Measurements from ENCODE around the gene ELAC1.
"Not testable (repeated sequence)": the region's sequence is repeated elsewhere in the genome, so short reads cannot be mapped to it uniquely, and the experiment has no call there.

The ELAC1 gene

GRCh38 chr18:50972404-50972803 lies 4.6 kb downstream of the ELAC1 start:
- not testable (repeated sequence) for DNase-seq (ENCODE audit: low read depth)

- no peak for DNase-seq (ENCODE audit: low read depth)
Measured at GRCh38 chr18:50973367-50974126, 5.7 kb downstream of the ELAC1 start.

GRCh38 chr18:50977037-50977760 lies 9.4 kb downstream of the ELAC1 start:
- DNase-seq (ENCODE audit: low read depth) = no peak

GRCh38 chr18:50981381-50981780 lies 13.5 kb downstream of the ELAC1 start:
- no peak for DNase-seq (ENCODE audit: low read depth)

GRCh38 chr18:50982086-50982801 lies 14.4 kb downstream of the ELAC1 start:
- DNase-seq (ENCODE audit: low read depth) = no peak

- no peak for DNase-seq (ENCODE audit: low read depth)
Measured at GRCh38 chr18:50982802-50983179, 15.0 kb downstream of the ELAC1 start.

- peak; percentile 26 for DNase-seq (ENCODE audit: low read depth)
Measured at GRCh38 chr18:50986360-50987087, 18.7 kb downstream of the ELAC1 start.

GRCh38 chr18:50987261-50987660 lies 19.4 kb downstream of the ELAC1 start:
- no peak for DNase-seq (ENCODE audit: low read depth)

- no peak for DNase-seq (ENCODE audit: low read depth)
Measured at GRCh38 chr18:50989711-50990110, 21.9 kb downstream of the ELAC1 start.

- DNase-seq (ENCODE audit: low read depth) = no peak
Measured at GRCh38 chr18:50992351-50992762, 24.5 kb downstream of the ELAC1 start.

GRCh38 chr18:50994031-50994430 lies 26.2 kb downstream of the ELAC1 start:
- no peak for DNase-seq (ENCODE audit: low read depth)

GRCh38 chr18:51003174-51003573 lies 35.3 kb downstream of the ELAC1 start:
- DNase-seq (ENCODE audit: low read depth) = not testable (repeated sequence)

- no peak for DNase-seq (ENCODE audit: low read depth)
Measured at GRCh38 chr18:51006061-51006818, 38.4 kb downstream of the ELAC1 start.

GRCh38 chr18:51006948-51007789 lies 39.3 kb downstream of the ELAC1 start:
- no peak for DNase-seq (ENCODE audit: low read depth)

- DNase-seq (ENCODE audit: low read depth) = no peak
Measured at GRCh38 chr18:51007790-51008139, 39.9 kb downstream of the ELAC1 start.

GRCh38 chr18:51009072-51009471 lies 41.2 kb downstream of the ELAC1 start:
- no peak for DNase-seq (ENCODE audit: low read depth)

GRCh38 chr18:51010218-51010617 lies 42.4 kb downstream of the ELAC1 start:
- no peak for DNase-seq (ENCODE audit: low read depth)

- DNase-seq (ENCODE audit: low read depth) = no peak
Measured at GRCh38 chr18:51011709-51012108, 43.9 kb downstream of the ELAC1 start.

- DNase-seq (ENCODE audit: low read depth) = no peak
Measured at GRCh38 chr18:51012441-51012840, 44.6 kb downstream of the ELAC1 start.

GRCh38 chr18:51013259-51013658 lies 45.4 kb downstream of the ELAC1 start:
- no peak for DNase-seq (ENCODE audit: low read depth)

All from HS-27A (cell line).